ENCODE results near the gene DBI. TPM values are rescaled to one million over a fixed set of nuclear protein-coding genes. Genes with fewer than 3 reads are reported as not detected.

The DBI gene
- total and polyA plus RNA-seq, 8 donors: 23.2 to 605 (median 67.0) TPM

- intact Hi-C loops (cut with DNase I; ENCODE audit: low total_unique reads): no loop called here
- WGBS, 5 donors: 90 to 97% (median 93%) methylated on average over 4 to 5 of the region's 5 CpGs
Observed at GRCh38 chr2:119376810-119377209, 10.0 kb downstream of the DBI start.

GRCh38 chr2:119377294-119377992, 10.7 kb downstream of the DBI start:
- no peak for DNase-seq
- peaks cover 15 to 23% (median 20%) of the 10 kb centered on the region in 4 donors for H3K36me3 ChIP-seq
- no peaks in the 10 kb centered on the region for H3K4me1 ChIP-seq
- H3K9me3 ChIP-seq: peaks cover 0 to 14% (median 10%) of the 10 kb centered on the region in 4 donors
- intact Hi-C loops (cut with DNase I; ENCODE audit: low total_unique reads): no loop called here
- H3K27ac ChIP-seq: no peak overlapping the region
- 80 to 90% (median 84%) methylated on average over 7 of the region's 7 CpGs for WGBS, 5 donors
- H3K4me3 ChIP-seq: no peak overlapping the region
- TF ChIP-seq CTCF (IDR thresholded peaks at IDR 0.05) (no peak), EP300 (IDR thresholded peaks at IDR 0.05) (no peak), POLR2A (IDR thresholded peaks at IDR 0.05) (no peak), POLR2AphosphoS5 (IDR thresholded peaks at IDR 0.05) (no peak)
- no peaks in the 10 kb centered on the region for H3K27me3 ChIP-seq

More at GRCh38 chr2:119376810-119377209, 10.0 kb downstream of the DBI start:
- peaks cover 0 to 14% (median 10%) of the 10 kb centered on the region in 4 donors for H3K9me3 ChIP-seq
- no peak for DNase-seq
- H3K4me1 ChIP-seq: no peaks in the 10 kb centered on the region
- no peak overlapping the region for H3K4me3 ChIP-seq
- no peak overlapping the region for H3K27ac ChIP-seq
- H3K36me3 ChIP-seq: peaks cover 20 to 29% (median 26%) of the 10 kb centered on the region in 4 donors
- TF ChIP-seq CTCF (IDR thresholded peaks at IDR 0.05) (no peak), POLR2AphosphoS5 (IDR thresholded peaks at IDR 0.05) (no peak), POLR2A (IDR thresholded peaks at IDR 0.05) (no peak), EP300 (IDR thresholded peaks at IDR 0.05) (no peak)
- no peaks in the 10 kb centered on the region for H3K27me3 ChIP-seq

GRCh38 chr2:119377993-119378345, 11.2 kb downstream of the DBI start:
- TF ChIP-seq POLR2A (IDR thresholded peaks at IDR 0.05): no peak
- TF ChIP-seq CTCF (IDR thresholded peaks at IDR 0.05): no peak
- no peak for TF ChIP-seq EP300 (IDR thresholded peaks at IDR 0.05)
- no peak for TF ChIP-seq POLR2AphosphoS5 (IDR thresholded peaks at IDR 0.05)
- peaks cover 0 to 14% (median 9%) of the 10 kb centered on the region in 4 donors for H3K9me3 ChIP-seq
- H3K36me3 ChIP-seq: peaks cover 9 to 18% (median 15%) of the 10 kb centered on the region in 4 donors
- peaks cover 0 to under 1% (median under 1%) of the 10 kb centered on the region in 4 donors for H3K4me1 ChIP-seq
- no peak for DNase-seq
- no peak overlapping the region for H3K4me3 ChIP-seq
- intact Hi-C loops (cut with DNase I; ENCODE audit: low total_unique reads): no loop called here
- no peak overlapping the region for H3K27ac ChIP-seq
- H3K27me3 ChIP-seq: no peaks in the 10 kb centered on the region
- WGBS, 5 donors: 47 to 54% (median 48%) methylated on average over 5 of the region's 5 CpGs

- no peaks in the 10 kb centered on the region for H3K27me3 ChIP-seq
- no peak for DNase-seq
- no peak overlapping the region for H3K27ac ChIP-seq
- TF ChIP-seq POLR2A (IDR thresholded peaks at IDR 0.05) (no peak), CTCF (IDR thresholded peaks at IDR 0.05) (no peak), EP300 (IDR thresholded peaks at IDR 0.05) (no peak), POLR2AphosphoS5 (IDR thresholded peaks at IDR 0.05) (no peak)
- WGBS, 5 donors: 85 to 93% (median 92%) methylated on average over 6 of the region's 6 CpGs
- H3K36me3 ChIP-seq: peaks cover 3 to 12% (median 9%) of the 10 kb centered on the region in 4 donors
- no peak overlapping the region for H3K4me3 ChIP-seq
- intact Hi-C loops (cut with DNase I; ENCODE audit: low total_unique reads): no loop called here
- H3K9me3 ChIP-seq: peaks cover 0 to 8% (median 5%) of the 10 kb centered on the region in 4 donors
- H3K4me1 ChIP-seq: peaks cover 4 to 7% (median 5%) of the 10 kb centered on the region in 4 donors
Observed at GRCh38 chr2:119378566-119378965, 11.8 kb downstream of the DBI start.

Data from stomach (tissue), 9 donors.